ENCODE measurements around the gene AQP7.
"Not testable (repeated sequence)": the region's sequence is repeated elsewhere in the genome, so short reads cannot be mapped to it uniquely, and the experiment has no call there.

Gene AQP7

DNA sequence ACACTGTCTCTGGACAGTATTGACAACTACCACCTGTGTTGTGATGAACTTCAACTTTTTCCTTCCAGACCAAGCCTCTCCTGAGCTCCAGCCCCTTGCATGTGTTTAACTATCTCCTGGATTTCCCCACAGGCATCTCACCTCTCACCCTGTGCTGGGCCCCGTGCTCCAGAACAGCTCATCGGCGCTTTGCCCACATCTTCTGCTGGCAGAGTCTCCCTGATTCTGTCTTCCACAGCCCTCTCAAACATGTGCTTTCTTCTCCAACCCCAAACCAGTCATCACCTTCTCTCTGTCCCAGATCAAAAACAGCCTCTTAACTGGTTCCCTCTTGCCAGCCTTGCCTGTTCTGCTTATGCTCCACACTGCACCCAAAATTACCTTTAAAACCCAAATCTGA is 8.4 kb downstream of the AQP7 start:
- not testable (repeated sequence) for H3K4me2 ChIP-seq, H3K9me3 ChIP-seq, H3K27me3 ChIP-seq, H3K9ac ChIP-seq, H3K4me1 ChIP-seq, H3K4me3 ChIP-seq, H3K36me3 ChIP-seq, H4K20me1 ChIP-seq, H3K27ac ChIP-seq

- no peak overlapping the region for H3K4me2 ChIP-seq
- H3K9ac ChIP-seq, result no peak overlapping the region
- no peak overlapping the region for H3K27ac ChIP-seq
- no peak overlapping the region for H3K4me3 ChIP-seq
- no peaks in the 10 kb centered on the region for H4K20me1 ChIP-seq
- H3K4me1 ChIP-seq, result no peaks in the 10 kb centered on the region
- no peaks in the 10 kb centered on the region for H3K9me3 ChIP-seq
- no peaks in the 10 kb centered on the region for H3K36me3 ChIP-seq
- no peaks in the 10 kb centered on the region for H3K27me3 ChIP-seq
- TF ChIP-seq Cebpa-rat (IDR thresholded peaks at IDR 0.05), result no peak
Measured at GRCh38 chr9:33393581-33393980, 8.8 kb downstream of the AQP7 start.

DNA sequence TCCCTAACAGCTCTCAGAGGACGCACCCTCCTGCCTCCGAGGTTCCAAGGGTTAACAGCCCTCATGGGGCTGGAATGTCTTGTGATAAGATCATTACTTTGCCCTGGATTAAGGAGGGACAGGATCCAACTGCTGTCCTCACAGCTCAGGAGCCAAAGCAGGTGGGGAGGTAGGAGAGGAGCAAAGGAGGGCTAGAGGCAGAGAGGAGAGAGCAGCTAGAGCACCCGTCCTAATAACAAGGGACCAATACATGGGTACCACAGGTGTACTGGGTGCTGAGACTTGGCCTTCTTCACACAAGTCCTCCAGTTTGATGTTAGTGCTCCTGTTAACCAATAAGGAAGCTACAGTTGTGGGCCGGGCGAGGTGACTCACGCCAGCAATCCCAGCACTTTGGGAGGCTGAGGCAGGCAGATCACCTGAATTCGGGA is 9.8 kb downstream of the AQP7 start:
- H3K27me3 ChIP-seq, H3K27ac ChIP-seq, H4K20me1 ChIP-seq, H3K4me3 ChIP-seq, H3K4me2 ChIP-seq, H3K36me3 ChIP-seq, H3K9ac ChIP-seq, H3K4me1 ChIP-seq, H3K9me3 ChIP-seq: not testable (repeated sequence)

- H3K9ac ChIP-seq, H3K4me1 ChIP-seq, H3K27me3 ChIP-seq, H3K4me2 ChIP-seq, H3K4me3 ChIP-seq, H4K20me1 ChIP-seq, H3K9me3 ChIP-seq, H3K36me3 ChIP-seq, H3K27ac ChIP-seq: not testable (repeated sequence)
Measured at GRCh38 chr9:33391111-33391771, 11.1 kb downstream of the AQP7 start.

GRCh38 chr9:33388110-33388994 is 14.0 kb downstream of the AQP7 start:
- no peak for TF ChIP-seq Cebpa-rat (IDR thresholded peaks at IDR 0.05)
- Histone ChIP-seq H3K27me3 (no peaks in the 10 kb centered on the region), H3K9ac (no peak overlapping the region), H3K4me2 (no peak overlapping the region), H3K4me3 (no peak overlapping the region), H3K36me3 (no peaks in the 10 kb centered on the region), H4K20me1 (no peaks in the 10 kb centered on the region), H3K4me1 (peaks cover 13% of the 10 kb centered on the region), H3K9me3 (no peaks in the 10 kb centered on the region), H3K27ac (no peak overlapping the region)

- H3K9me3 ChIP-seq, H3K4me3 ChIP-seq, H3K4me2 ChIP-seq, H4K20me1 ChIP-seq, H3K9ac ChIP-seq, H3K27me3 ChIP-seq, H3K36me3 ChIP-seq, H3K27ac ChIP-seq: not testable (repeated sequence)
- peaks cover 13% of the 10 kb centered on the region for H3K4me1 ChIP-seq
Measured at GRCh38 chr9:33386998-33387397, 15.4 kb downstream of the AQP7 start.

- not testable (repeated sequence) for H3K9ac ChIP-seq, H3K27me3 ChIP-seq
Measured at GRCh38 chr9:33386641-33386996, 15.7 kb downstream of the AQP7 start.

GRCh38 chr9:33385979-33386640 is 16.3 kb downstream of the AQP7 start:
- H3K4me3 ChIP-seq, H3K27me3 ChIP-seq, H3K9me3 ChIP-seq, H3K27ac ChIP-seq, H3K9ac ChIP-seq, H4K20me1 ChIP-seq, H3K4me2 ChIP-seq, H3K36me3 ChIP-seq: not testable (repeated sequence)
- H3K4me1 ChIP-seq, result peaks cover 13% of the 10 kb centered on the region

More at GRCh38 chr9:33386641-33386996, 15.7 kb downstream of the AQP7 start:
- peaks cover 13% of the 10 kb centered on the region for H3K4me1 ChIP-seq
- H4K20me1 ChIP-seq, H3K4me3 ChIP-seq, H3K9me3 ChIP-seq, H3K27ac ChIP-seq, H3K4me2 ChIP-seq, H3K36me3 ChIP-seq: not testable (repeated sequence)

- not testable (repeated sequence) for H3K9me3 ChIP-seq, H3K36me3 ChIP-seq, H3K9ac ChIP-seq, H3K27ac ChIP-seq, H3K27me3 ChIP-seq, H4K20me1 ChIP-seq, H3K4me2 ChIP-seq, H3K4me3 ChIP-seq
- peaks cover 13% of the 10 kb centered on the region for H3K4me1 ChIP-seq
Measured at GRCh38 chr9:33385536-33385935, 16.8 kb downstream of the AQP7 start.

- H3K4me1 ChIP-seq, result peaks cover 13% of the 10 kb centered on the region
- H3K9me3 ChIP-seq, H4K20me1 ChIP-seq, H3K36me3 ChIP-seq, H3K9ac ChIP-seq, H3K4me2 ChIP-seq, H3K27me3 ChIP-seq, H3K27ac ChIP-seq, H3K4me3 ChIP-seq: not testable (repeated sequence)
Measured at GRCh38 chr9:33383396-33383795, 19.0 kb downstream of the AQP7 start.

DNA sequence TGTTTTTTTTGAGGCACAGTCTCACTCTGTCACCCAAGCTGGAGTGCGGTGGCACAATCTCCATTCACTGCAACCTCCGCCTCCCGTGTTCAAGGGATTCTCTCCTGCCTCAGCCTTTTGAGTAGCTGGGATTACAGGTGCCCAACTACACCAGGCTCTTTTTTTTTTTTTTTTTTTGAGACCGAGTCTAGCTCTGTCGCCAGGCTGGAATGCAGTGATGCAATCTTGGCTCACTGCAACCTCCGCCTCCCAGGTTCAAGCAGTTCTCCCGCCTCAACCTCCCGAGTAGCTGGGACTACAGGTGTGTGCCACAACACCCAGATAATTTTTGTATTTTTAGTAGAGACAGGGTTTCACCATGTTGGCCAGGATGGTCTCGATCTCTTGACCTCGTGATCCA is 20.0 kb downstream of the AQP7 start:
- not testable (repeated sequence) for H3K27me3 ChIP-seq

More for the DNA sequence above, 20.0 kb downstream of the AQP7 start:
- not testable (repeated sequence) for H4K20me1 ChIP-seq, H3K9ac ChIP-seq, H3K4me2 ChIP-seq, H3K36me3 ChIP-seq, H3K27ac ChIP-seq, H3K4me3 ChIP-seq, H3K9me3 ChIP-seq
- H3K4me1 ChIP-seq, result peaks cover 13% of the 10 kb centered on the region

Data from BLaER1 (cell line).